IPS-18a (cell line): ENCODE data around the gene FAM20A.

Source experiments
- H3K27ac ChIP-seq: one replicate; pipeline ENCODE4 v1.5.1; 2013; ENCODE audit warnings: low read length
- H3K27me3 ChIP-seq: one replicate; pipeline ENCODE4 v1.6.1; 2013; ENCODE audit warnings: mild to moderate bottlenecking, low read length; ENCODE audit not compliant: control insufficient read depth, insufficient read depth
- H3K36me3 ChIP-seq: one replicate; pipeline ENCODE4 v1.6.1; 2013; ENCODE audit warnings: low read depth, low read length; ENCODE audit not compliant: control insufficient read depth
- H3K4me1 ChIP-seq: one replicate; pipeline ENCODE4 v1.6.1; 2013; ENCODE audit warnings: low read depth, low read length; ENCODE audit not compliant: control insufficient read depth
- H3K4me3 ChIP-seq: one replicate; pipeline ENCODE4 v1.5.1; 2013; ENCODE audit warnings: low read length
- H3K9ac ChIP-seq: one replicate; pipeline ENCODE4 v1.6.1; 2013; ENCODE audit warnings: mild to moderate bottlenecking, low read length, moderate library complexity
- H3K9me3 ChIP-seq: one replicate; pipeline ENCODE4 v1.6.1; 2013; ENCODE audit warnings: low read depth, low read length; ENCODE audit not compliant: control insufficient read depth

FAM20A gene

DNA sequence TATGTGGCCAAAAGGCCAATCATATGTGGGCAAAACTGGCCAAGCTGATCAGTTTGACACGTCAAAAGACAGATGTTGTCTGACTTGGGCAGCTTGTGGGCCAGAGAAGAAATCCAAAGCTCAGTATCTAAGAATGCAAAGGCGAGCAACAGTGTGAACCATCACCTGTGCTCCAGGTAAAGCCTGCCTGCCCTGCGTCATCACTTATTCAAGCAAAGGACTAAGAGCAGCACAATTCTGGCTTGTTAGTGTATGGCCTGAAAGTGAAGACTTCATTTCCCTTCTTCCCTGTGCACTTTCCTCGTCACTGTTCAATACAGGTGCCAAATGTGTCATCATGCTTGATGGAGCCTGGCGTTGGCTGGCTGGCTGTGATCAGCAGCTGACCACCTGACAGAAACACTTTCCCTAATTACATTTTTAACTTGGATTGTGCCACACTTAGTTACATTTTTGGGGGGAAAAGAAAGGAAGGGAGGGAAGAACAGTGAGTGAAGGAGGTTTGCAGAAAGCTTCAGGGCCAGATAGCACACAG lies 4.7 kb downstream of the FAM20A start:
- Histone ChIP-seq H3K9ac (no peak overlapping the region), H3K27me3 (peaks cover 31% of the 10 kb centered on the region), H3K36me3 (no peaks in the 10 kb centered on the region), H3K9me3 (no peaks in the 10 kb centered on the region), H3K4me3 (no peak overlapping the region), H3K4me1 (peaks cover 4% of the 10 kb centered on the region), H3K27ac (no peak overlapping the region)

DNA sequence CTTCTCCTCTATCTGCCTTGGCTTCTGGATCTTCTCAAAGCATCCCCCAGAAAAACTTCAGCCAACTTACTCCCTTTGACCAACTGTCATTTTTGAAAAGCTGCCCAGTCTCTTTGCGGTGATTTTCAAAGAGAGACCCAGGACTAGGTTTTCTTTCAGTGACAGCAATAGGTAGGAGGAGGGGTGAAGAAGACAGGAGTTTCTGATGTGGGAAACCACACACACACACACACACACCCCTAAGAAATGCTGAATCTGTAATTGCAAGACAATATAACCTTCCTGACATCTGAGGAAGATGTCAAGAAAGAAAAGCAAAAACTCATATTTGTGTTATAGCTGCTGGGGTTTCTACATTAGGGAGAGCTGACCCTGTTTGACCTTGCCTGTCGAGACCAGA lies 5.2 kb downstream of the FAM20A start:
- Histone ChIP-seq H3K9ac (no peak overlapping the region), H3K4me1 (peaks cover 4% of the 10 kb centered on the region), H3K36me3 (no peaks in the 10 kb centered on the region), H3K27me3 (peaks cover 26% of the 10 kb centered on the region), H3K4me3 (no peak overlapping the region), H3K27ac (no peak overlapping the region), H3K9me3 (no peaks in the 10 kb centered on the region)

- Histone ChIP-seq H3K4me1 (peaks cover 4% of the 10 kb centered on the region), H3K27ac (no peak overlapping the region), H3K4me3 (no peak overlapping the region), H3K9ac (no peak overlapping the region), H3K9me3 (no peaks in the 10 kb centered on the region), H3K36me3 (no peaks in the 10 kb centered on the region), H3K27me3 (peaks cover 24% of the 10 kb centered on the region)
These were observed 5.7 kb downstream of the FAM20A start for GRCh38 chr17:68595496-68595895.

- no peak overlapping the region for H3K4me3 ChIP-seq
- peaks cover under 1% of the 10 kb centered on the region for H3K4me1 ChIP-seq
- peaks cover 15% of the 10 kb centered on the region for H3K27me3 ChIP-seq
- no peak overlapping the region for H3K9ac ChIP-seq
- H3K9me3 ChIP-seq = no peaks in the 10 kb centered on the region
- no peak overlapping the region for H3K27ac ChIP-seq
- no peaks in the 10 kb centered on the region for H3K36me3 ChIP-seq
These were observed 6.6 kb downstream of the FAM20A start for GRCh38 chr17:68594552-68594951.

GRCh38 chr17:68592682-68593641 lies 8.2 kb downstream of the FAM20A start:
- Histone ChIP-seq H3K27me3 (no peaks in the 10 kb centered on the region), H3K9ac (no peak overlapping the region), H3K9me3 (no peaks in the 10 kb centered on the region), H3K4me1 (no peaks in the 10 kb centered on the region), H3K36me3 (no peaks in the 10 kb centered on the region), H3K27ac (no peak overlapping the region), H3K4me3 (no peak overlapping the region)

GRCh38 chr17:68592009-68592408 lies 9.2 kb downstream of the FAM20A start:
- no peak overlapping the region for H3K27ac ChIP-seq
- H3K4me3 ChIP-seq = peak overlapping the region; percentile 13
- H3K4me1 ChIP-seq = no peaks in the 10 kb centered on the region
- H3K9me3 ChIP-seq = no peaks in the 10 kb centered on the region
- no peak overlapping the region for H3K9ac ChIP-seq
- H3K36me3 ChIP-seq = no peaks in the 10 kb centered on the region
- H3K27me3 ChIP-seq = no peaks in the 10 kb centered on the region

GRCh38 chr17:68591583-68591982 lies 9.6 kb downstream of the FAM20A start:
- Histone ChIP-seq H3K27me3 (no peaks in the 10 kb centered on the region), H3K36me3 (no peaks in the 10 kb centered on the region), H3K9me3 (no peaks in the 10 kb centered on the region), H3K4me1 (no peaks in the 10 kb centered on the region), H3K4me3 (peak overlapping the region; percentile 13), H3K9ac (no peak overlapping the region), H3K27ac (no peak overlapping the region)

DNA sequence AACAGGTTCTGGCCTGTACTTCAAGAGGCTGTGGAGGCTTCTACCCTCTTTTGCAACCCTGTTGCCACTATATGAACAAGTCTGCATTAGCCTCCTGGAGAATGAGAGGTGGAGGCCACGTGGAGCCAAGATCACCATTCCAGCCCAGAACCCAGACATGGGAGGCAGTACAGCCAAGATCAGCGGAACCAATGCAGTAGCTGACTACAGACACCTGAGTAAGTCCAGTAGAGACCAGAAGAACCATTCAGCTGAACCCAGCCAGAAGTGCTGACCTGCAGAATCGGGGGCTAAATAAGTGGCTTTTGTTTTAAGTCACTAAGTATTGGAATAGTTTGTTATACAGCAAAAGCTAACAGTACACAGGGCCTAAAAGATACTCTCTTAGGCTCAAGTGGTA lies 12.1 kb downstream of the FAM20A start:
- no peaks in the 10 kb centered on the region for H3K9me3 ChIP-seq
- no peaks in the 10 kb centered on the region for H3K27me3 ChIP-seq
- H3K27ac ChIP-seq = no peak overlapping the region
- H3K36me3 ChIP-seq = no peaks in the 10 kb centered on the region
- no peaks in the 10 kb centered on the region for H3K4me1 ChIP-seq
- no peak overlapping the region for H3K4me3 ChIP-seq
- H3K9ac ChIP-seq = no peak overlapping the region

- no peak overlapping the region for H3K27ac ChIP-seq
- H3K9ac ChIP-seq = no peak overlapping the region
- no peaks in the 10 kb centered on the region for H3K9me3 ChIP-seq
- no peaks in the 10 kb centered on the region for H3K36me3 ChIP-seq
- no peak overlapping the region for H3K4me3 ChIP-seq
- H3K4me1 ChIP-seq = no peaks in the 10 kb centered on the region
- no peaks in the 10 kb centered on the region for H3K27me3 ChIP-seq
These were observed 12.8 kb downstream of the FAM20A start for GRCh38 chr17:68588362-68588761.

DNA sequence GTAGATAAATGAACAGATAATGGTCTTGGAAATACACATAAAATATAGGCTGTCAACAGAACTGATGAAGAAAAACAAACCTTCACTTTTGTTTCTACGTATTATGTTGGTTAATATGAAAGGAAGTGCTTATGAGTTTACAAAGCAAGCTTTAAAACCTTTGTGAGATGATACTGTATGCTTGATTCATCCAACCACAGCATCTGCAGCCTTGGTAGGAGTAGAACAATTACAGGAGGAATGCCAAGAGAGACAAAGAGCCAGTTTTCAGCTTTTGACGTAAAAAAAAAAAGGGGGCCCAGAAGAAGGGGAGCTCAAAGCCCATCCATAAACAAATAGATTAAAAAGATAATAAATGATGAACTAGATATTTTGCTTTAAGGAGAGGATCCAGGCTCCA lies 13.3 kb downstream of the FAM20A start:
- Histone ChIP-seq H3K36me3 (no peaks in the 10 kb centered on the region), H3K27me3 (no peaks in the 10 kb centered on the region), H3K9me3 (no peaks in the 10 kb centered on the region), H3K4me1 (no peaks in the 10 kb centered on the region), H3K9ac (no peak overlapping the region), H3K27ac (no peak overlapping the region), H3K4me3 (no peak overlapping the region)

GRCh38 chr17:68587026-68587425 lies 14.1 kb downstream of the FAM20A start:
- no peaks in the 10 kb centered on the region for H3K9me3 ChIP-seq
- H3K27me3 ChIP-seq = no peaks in the 10 kb centered on the region
- H3K36me3 ChIP-seq = no peaks in the 10 kb centered on the region
- H3K9ac ChIP-seq = no peak overlapping the region
- H3K4me1 ChIP-seq = no peaks in the 10 kb centered on the region
- no peak overlapping the region for H3K4me3 ChIP-seq
- no peak overlapping the region for H3K27ac ChIP-seq

- Histone ChIP-seq H3K4me1 (no peaks in the 10 kb centered on the region), H3K9me3 (no peaks in the 10 kb centered on the region), H3K4me3 (no peak overlapping the region), H3K27ac (no peak overlapping the region), H3K9ac (no peak overlapping the region), H3K36me3 (no peaks in the 10 kb centered on the region), H3K27me3 (no peaks in the 10 kb centered on the region)
These were observed 15.5 kb downstream of the FAM20A start for GRCh38 chr17:68585643-68586042.
